Measurements from ENCODE around the gene MMP25.

Gene MMP25

GRCh38 chr16:3038896-3039295, 7.5 kb upstream of the MMP25 start:
- no peak overlapping the region for H3K4me3 ChIP-seq (ENCODE audit: low read depth, low read length)
- no peak for TF ChIP-seq CTCF (IDR thresholded peaks at IDR 0.05; ENCODE audit: control insufficient read depth, extremely low read depth, insufficient read depth)
- DNase-seq (ENCODE audit: low read depth), result no peak

- TF ChIP-seq CTCF (IDR thresholded peaks at IDR 0.05; ENCODE audit: control insufficient read depth, extremely low read depth, insufficient read depth), result no peak
- no peak for DNase-seq (ENCODE audit: low read depth)
- H3K4me3 ChIP-seq (ENCODE audit: low read depth, low read length), result no peak overlapping the region
These were observed 4.0 kb upstream of the MMP25 start for GRCh38 chr16:3042376-3042775.

GRCh38 chr16:3044708-3045107, 1.7 kb upstream of the MMP25 start:
- no peak for DNase-seq (ENCODE audit: low read depth)
- TF ChIP-seq CTCF (IDR thresholded peaks at IDR 0.05; ENCODE audit: control insufficient read depth, extremely low read depth, insufficient read depth), result no peak
- H3K4me3 ChIP-seq (ENCODE audit: low read depth, low read length), result no peak overlapping the region

- H3K4me3 ChIP-seq (ENCODE audit: low read depth, low read length), result no peak overlapping the region
- no peak for TF ChIP-seq CTCF (IDR thresholded peaks at IDR 0.05; ENCODE audit: control insufficient read depth, extremely low read depth, insufficient read depth)
- no peak for DNase-seq (ENCODE audit: low read depth)
These were observed 453 bp downstream of the MMP25 start for GRCh38 chr16:3046641-3047386.

GRCh38 chr16:3047387-3047720, 993 bp downstream of the MMP25 start:
- no peak overlapping the region for H3K4me3 ChIP-seq (ENCODE audit: low read depth, low read length)
- no peak for TF ChIP-seq CTCF (IDR thresholded peaks at IDR 0.05; ENCODE audit: control insufficient read depth, extremely low read depth, insufficient read depth)
- DNase-seq (ENCODE audit: low read depth), result no peak

GRCh38 chr16:3049921-3050481, 3.6 kb downstream of the MMP25 start:
- TF ChIP-seq CTCF (IDR thresholded peaks at IDR 0.05; ENCODE audit: control insufficient read depth, extremely low read depth, insufficient read depth), result no peak
- no peak overlapping the region for H3K4me3 ChIP-seq (ENCODE audit: low read depth, low read length)
- no peak for DNase-seq (ENCODE audit: low read depth)

GRCh38 chr16:3050487-3050886, 4.1 kb downstream of the MMP25 start:
- no peak for DNase-seq (ENCODE audit: low read depth)
- H3K4me3 ChIP-seq (ENCODE audit: low read depth, low read length), result no peak overlapping the region
- no peak for TF ChIP-seq CTCF (IDR thresholded peaks at IDR 0.05; ENCODE audit: control insufficient read depth, extremely low read depth, insufficient read depth)
